Measurements from ENCODE around the gene KIAA1586. TPM values are rescaled to one million over a fixed set of nuclear protein-coding genes. Genes with fewer than 3 reads are reported as not detected.
"Not testable (repeated sequence)": the region's sequence is repeated elsewhere in the genome, so short reads cannot be mapped to it uniquely, and the experiment has no call there.

Gene KIAA1586
- polyA plus RNA-seq, 12 donors: 10.8 to 38.7 (median 16.1) TPM; not detected in 1

- not testable (repeated sequence) for DNase-seq
Observed at GRCh38 chr6:57091375-57091774, 44.9 kb downstream of the KIAA1586 start.

- no peak for DNase-seq
Observed at GRCh38 chr6:57094689-57095088, 48.2 kb downstream of the KIAA1586 start.

GRCh38 chr6:57097596-57097995, 51.1 kb downstream of the KIAA1586 start:
- DNase-seq: no peak

GRCh38 chr6:57102976-57103375, 56.5 kb downstream of the KIAA1586 start:
- no peak for DNase-seq

GRCh38 chr6:57104336-57104735, 57.8 kb downstream of the KIAA1586 start:
- DNase-seq: no peak

Other genes with a start within 250 kb of the KIAA1586 start
- gene BEND6, start 91.6 kb upstream of the KIAA1586 start, polyA plus RNA-seq (ENCODE audit: insufficient read length in 12 of 12): 1 to 10 TPM in 2 of 12 donors, under 1 TPM in 8, not detected in 2; 0.15 to 3.8 (median 0.48) TPM
- gene ZNF451, start 43.5 kb downstream of the KIAA1586 start, polyA plus RNA-seq (ENCODE audit: insufficient read length in 12 of 12): 10 to 100 TPM; 20.3 to 67.9 (median 25.4) TPM
- gene BAG2, start 125.6 kb downstream of the KIAA1586 start, polyA plus RNA-seq (ENCODE audit: insufficient read length in 12 of 12): 10 to 100 TPM in 9 of 12 donors, 1 to 10 TPM in 2, not detected in 1; 6.9 to 13.8 (median 11.4) TPM
- 10 to 100 TPM in 11 of 12 donors, not detected in 1; 11.9 to 29.1 (median 16.0) TPM for gene RAB23, start 175.6 kb downstream of the KIAA1586 start, polyA plus RNA-seq (ENCODE audit: insufficient read length in 12 of 12)

All from muscle of arm (tissue), 12 donors.